HG03103 (cell line): ENCODE measurements around the gene UNC13A.
A peak's percentile ranks its signal among the peaks of the same experiment; 100 is the strongest.
"Not testable (repeated sequence)": the region's sequence is repeated elsewhere in the genome, so short reads cannot be mapped to it uniquely, and the experiment has no call there.

Experiments used
- ATAC-seq: cut with Tn5 transposase; IDR thresholded peaks from one replicate; pipeline ENCODE4 v1.9.1; 2021; ENCODE audit warnings: low read depth; ENCODE audit not compliant: unreplicated experiment

Gene UNC13A

DNA sequence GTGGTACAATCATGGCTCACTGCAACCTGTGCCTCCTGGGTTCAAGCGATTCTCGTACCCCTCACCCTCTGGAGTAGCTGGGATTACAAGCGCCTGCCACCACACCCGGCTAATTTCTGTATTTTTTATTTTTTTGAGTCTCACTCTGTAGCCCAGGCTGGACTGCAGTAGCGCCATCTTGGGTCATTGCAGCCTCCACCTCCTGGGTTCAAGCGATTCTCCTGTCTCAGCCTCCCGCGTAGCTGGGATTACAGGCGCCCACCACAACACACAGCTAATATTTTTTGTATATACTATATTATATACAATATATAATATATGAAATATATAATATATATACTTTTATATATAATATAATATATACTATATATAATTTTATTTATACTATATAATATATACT, 80.2 kb downstream of the UNC13A start:
- no peak for ATAC-seq

DNA sequence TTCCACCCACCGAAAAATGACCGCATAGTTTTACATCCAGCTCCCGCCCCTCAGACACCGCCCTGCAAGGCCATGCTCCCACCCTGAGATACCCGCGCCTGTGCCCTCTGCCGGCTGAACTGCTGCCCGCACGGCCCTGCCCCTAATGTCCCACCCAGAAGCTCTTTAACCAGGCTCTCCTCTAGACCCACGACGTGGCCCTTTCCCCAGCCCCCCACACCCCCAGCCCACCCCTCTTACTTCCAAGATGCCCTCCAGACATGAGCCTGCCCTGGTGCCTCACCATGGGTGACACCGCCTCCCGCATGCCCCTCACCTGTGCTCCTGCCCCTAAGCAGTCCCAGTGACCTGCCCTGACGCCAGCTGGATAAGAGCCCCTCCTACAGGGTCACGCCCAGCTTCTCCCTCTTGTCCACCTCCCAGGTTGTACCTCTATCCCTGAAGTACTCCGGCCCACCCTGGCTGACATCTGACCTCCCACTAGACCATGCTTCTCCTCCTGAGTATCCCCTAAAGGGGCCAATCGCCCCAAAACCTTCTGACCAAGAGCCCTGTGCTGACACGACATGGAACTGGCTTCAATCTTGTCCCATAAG, 81.5 kb downstream of the UNC13A start:
- ATAC-seq, result no peak

DNA sequence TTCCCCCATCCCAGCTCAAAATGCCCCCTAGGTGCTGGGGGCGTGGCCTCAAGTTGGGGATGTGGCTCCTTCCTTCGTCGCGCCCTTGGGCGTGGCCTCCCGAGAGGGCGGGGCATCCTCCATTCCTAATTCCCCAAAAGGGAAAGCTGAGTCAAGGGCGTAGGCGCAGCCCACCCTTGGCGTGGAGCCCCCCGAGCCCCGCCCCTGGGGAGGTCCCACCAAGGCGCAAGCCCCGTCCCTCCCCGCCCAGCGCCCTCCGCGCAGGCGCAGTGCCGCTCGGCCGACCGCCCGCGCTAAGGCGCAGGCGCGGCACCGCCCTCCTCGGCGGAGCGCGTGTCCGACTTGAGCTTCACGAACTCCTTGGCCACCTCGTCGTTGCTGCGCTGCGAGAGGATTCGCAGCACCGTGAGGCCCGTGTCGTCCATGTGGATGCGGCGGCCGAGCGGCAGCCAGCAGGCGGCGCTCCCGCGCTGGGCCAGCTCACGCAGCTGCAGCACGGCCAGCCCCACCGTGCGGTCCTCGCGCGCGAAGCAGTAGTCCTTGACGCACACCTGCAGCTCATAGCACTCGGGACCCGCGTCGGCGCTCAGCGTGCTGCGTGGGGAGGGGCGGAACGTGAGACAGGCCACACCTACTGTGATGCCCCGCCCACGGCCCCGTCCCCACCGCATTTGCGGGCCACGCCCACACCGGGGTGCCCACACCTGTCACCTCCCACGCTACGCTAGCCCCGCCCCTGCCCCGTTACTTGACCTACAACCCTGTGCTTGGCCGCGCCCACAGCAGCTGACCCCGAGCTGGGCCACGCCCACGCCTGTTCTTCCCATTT, 82.2 kb downstream of the UNC13A start:
- peak; percentile 59 for ATAC-seq

DNA sequence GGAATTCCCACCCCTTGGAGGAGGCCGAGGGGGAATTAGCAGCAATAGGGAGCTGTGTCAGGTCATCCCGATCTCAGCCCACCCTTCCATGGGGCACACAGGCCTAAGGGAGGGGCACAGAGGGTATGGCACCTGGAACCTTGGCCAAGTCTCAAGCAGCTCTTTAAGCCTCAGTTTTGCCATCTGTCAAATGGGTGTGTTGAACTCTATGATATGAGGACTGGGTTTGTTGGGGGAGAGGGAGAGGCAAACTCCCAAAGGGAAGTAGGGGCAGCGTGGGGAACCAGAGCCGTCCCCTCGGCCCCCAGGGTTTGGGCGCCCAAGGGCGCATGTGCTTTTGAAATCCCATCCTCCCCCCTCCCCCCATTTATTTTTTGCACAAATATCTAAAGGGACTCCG, 83.0 kb downstream of the UNC13A start:
- no peak for ATAC-seq

DNA sequence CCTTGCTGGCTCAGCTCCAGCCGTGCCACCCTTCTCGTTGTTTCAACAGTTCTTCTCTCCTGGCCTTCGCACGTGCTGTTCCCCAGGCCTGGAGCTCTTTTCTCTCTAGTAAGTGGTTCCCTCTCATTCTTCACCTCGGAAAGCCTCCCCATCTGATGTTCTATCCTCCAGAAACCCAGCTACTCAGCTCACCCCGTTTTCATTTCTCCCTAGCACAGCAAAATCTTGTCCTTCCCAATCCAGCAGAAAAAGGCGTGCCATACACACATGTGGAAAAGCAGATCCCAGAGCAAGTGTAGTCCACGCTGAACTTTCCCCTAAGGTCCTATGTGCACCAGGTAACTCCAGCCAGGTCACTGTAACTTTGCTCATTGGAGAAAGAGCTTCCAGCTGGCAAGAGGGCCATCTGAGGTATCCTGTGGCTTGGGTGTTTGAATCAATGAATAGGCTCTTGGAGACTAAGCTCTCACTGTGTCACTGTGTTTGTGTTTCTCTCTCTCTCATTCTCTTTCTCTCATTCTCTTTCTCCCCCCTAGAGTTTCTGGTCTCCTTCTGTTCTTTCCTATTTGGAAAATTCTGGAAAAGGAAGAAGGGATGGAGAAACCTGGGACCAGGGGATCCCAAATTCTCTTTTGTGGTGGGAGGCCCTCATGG, 83.7 kb downstream of the UNC13A start:
- no peak for ATAC-seq

DNA sequence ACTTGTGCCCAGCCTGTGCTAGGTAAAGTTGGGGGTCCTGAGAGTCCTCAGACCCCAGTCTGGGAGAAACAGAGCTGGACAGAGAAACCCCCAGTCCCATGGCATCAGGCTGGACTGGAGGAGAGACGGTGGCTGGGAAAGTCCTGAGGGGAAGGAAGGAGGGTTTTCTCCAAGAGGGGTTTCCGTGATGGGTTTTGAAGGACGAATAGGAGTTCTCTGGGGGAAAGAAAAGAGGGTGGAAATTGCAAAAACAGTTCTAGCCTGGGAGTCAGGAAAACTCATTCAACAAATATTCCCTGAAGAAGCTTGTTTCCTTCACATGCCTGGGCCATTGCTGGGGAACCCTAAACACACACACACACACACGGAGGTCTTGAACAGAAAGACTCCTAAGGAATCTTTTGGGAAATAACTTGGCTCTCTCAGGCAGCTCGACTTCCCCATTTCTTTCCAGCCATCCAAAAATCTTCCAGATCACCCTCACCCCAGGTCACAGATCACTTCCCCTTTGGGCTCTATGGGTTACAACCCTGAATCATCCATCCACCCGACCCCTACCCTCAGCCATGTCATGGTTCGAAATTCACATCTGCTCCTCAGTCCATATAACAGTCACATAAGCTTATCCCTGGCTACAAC, 85.2 kb downstream of the UNC13A start:
- no peak for ATAC-seq

DNA sequence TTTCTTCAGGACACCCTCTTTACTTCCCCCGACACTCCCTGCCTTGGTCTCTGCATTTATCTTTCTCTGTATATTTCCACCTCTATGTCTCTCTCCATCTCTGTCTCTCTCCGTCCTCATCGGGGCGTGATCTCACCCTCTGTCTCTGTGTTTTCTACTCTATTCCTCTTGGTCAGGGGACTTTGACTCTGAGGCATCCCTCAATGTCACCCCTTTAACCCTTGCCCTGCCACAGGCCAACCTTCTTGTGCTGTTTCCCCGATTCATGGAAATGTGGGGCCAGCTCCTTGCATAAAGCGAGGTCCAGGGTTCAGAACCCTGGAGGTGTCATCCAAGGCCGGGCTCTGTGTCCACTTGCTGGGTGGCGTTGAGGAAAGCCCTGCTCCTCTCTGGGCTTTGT, 85.9 kb downstream of the UNC13A start:
- no peak for ATAC-seq

DNA sequence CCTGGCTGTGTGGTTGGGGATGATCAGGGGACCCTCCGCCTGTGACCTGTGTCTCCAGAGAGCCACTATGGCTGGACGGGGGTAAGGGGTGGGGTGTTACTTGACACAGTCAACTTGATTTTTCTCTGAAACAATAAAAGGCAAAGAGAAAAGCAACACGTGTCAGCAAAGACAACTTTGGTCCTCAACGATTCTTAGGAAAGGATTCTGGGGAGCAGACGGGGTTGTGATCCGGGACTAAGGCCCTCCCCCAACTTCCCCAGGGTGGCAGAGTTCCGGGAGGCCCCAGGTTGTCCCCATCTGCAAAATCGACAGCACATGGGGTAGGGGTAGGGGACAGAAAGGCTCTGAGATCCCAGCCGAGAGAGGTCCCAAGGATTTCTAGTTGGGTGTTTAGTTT, 86.5 kb downstream of the UNC13A start:
- ATAC-seq, result no peak

DNA sequence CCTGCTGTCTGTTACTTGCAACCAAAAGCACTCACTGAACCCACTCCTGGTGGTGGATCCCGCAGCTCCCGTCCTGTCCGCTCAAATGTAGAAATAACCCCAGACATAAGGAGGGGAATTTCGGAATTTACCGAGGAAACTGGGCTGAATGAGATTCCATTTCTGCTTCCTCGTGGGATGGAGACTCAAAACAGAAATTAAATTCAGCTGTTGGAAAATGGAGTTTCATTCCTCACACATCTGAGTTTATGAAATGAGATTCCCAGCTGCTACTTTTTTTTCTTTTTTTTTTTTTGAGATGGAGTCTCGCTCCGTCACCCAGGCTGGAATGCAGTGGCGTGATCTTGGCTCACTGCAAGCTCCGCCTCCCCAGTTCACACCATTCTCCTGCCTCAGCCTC, 88.4 kb downstream of the UNC13A start:
- no peak for ATAC-seq

DNA sequence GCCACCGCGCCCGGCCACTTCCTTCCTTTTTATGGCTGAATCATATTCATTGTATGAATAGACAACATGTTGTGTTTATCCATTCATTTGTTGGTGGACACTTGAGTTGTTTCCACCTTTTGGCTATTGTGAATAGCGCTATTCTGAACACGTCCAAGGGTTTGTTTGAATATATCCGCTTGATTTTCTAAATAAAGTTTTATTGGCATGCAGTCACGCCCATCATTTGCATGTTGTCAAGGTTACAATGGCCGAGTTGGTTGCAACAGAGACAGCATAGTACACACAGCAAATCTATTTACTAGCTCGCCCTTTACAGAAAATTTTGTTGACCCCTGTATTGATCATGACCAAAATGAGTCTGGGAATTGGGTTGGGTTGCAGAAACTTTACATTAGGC, 89.2 kb downstream of the UNC13A start:
- no peak for ATAC-seq

DNA sequence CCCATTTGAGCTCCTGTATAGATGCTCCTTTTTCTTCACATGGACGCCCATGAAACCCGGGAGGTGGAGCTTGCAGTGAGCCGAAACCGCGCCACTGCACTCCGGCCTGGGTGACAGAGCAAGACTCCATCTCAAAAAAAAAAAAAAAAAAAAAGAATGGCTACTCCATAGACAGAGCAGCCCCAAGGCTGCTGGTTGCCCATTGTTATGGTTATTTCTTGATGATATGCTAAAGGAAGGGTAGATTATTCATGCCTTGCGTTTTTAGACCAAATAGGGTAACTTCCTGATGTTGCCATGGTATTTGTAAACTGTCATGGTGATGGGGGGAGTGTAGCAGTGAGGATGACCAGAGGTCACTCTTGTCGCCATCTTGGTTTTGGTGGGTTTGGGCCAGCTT, 90.1 kb downstream of the UNC13A start:
- ATAC-seq, result not testable (repeated sequence)

DNA sequence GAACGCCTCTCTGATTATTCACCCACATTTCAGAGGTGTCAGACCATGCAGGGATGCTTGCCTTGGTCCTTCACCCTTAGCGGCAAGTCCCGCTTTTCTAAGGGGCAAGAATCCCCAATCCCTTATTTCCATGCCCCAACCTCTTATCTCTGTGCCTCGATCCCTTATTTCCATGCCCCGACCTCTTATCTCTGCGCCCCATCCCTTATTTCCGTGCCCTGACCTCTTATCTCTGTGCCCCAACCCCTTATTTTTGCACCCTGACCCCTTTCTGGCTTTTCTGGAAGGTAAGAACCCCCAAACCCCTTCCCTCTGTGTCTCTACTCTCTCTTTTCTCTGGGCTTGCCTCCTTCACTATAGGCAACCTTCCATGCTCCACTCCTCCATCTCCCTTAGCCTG, 93.9 kb downstream of the UNC13A start:
- ATAC-seq, result not testable (repeated sequence)

DNA sequence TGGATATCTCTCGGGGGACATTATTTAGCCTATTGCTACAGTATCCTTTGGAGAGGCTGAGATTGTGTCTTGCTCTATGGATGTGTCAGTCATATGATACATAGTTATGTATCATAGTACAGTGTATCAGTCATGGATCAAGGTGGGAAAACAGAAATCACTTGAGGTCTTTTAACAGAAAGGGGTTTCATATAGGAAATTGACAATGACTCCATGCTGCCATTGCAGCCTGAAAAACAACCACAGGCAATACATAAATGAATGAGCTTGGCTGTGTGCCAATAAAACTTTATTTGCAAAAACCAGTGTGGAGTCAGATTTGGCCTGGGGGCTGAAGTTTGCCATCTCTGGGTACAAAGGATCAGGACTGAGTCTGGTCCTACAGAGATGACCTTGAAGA, 97.3 kb downstream of the UNC13A start:
- no peak for ATAC-seq

DNA sequence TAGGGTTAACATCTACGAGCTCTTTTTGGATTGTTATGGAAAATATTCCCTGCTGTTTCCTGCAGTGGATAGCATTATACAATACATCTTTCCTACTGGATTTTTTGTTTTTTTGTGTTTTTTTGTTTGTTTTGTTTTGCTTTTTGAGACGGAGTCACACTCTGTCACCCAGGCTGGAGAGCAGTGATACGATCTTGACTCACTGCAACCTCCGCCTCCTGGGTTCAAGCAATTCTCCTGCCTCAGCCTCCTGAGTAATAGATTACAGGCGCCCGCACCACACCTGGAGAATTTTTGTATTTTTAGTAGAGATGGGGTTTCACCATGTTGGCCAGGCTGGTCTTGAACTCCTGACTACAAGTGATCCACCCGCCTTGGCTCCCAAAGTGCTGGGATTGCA, 102.8 kb downstream of the UNC13A start:
- not testable (repeated sequence) for ATAC-seq

DNA sequence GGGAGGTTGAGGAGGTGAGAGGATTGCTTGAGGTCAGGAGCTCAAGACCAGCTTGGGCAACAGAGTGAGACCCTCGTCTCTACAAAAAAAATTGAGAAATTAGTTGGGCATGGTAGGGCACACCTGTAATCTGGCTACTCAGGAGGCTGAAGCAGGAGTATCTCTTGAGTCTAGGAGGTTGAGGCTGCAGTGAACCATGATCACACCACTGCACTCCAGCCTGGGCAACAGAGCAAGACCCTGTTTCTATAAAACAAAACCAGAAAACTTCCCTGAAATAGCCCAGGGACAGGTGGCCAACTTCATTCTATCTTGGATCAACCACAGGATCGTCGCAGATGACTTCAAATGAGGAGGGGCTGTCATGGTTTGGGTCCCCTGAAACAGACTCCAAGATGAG, 104.0 kb downstream of the UNC13A start:
- no peak for ATAC-seq

DNA sequence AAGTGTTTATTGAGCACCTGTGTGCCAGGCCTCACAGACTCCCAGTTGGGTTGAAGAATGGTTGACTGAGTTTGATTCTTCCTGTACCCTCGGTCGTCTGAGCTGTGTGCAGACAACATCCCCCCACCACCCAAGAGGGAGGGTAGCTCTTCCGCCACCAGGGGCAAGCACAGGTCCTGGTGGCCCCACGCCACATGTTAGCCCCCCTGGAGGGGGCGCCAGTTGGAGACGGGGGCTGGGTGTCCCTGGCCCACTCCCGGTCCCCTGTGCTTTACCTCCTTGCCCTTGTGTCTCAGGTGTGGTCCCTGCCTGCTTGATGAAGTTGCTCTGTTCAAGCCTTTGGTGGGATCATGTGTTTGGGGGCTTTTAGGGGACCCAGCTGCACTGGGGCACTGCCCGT, 105.5 kb downstream of the UNC13A start:
- ATAC-seq, result no peak

DNA sequence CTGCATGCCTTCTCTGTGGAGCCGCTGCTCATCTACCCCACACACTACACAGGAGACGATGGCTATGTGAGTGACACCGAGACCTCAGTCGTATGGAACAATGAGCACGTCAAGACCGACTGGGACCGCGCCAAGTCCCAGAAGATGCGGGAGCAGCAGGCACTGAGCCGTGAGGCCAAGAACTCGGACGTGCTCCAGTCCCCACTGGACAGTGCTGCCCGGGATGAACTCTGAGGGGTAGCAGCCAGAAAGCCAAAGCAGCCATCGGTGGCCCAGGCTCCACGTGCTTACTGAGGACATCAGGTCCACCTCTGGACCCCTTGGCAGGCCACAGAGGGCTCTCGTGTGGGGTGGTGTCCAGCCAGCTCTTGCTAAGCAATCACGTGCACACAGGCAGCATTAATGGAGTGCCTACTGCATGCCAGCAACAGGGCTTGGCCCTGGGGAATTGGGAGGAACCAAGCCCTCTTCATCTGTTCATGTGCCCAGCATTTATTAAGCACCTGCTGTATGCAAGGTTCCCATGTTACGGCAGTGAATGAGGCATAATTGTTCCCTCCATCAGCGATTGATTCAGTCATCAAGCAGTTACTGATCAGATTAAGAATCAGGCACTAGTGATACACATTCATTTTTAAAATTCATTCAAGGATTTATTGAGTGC, 106.8 kb downstream of the UNC13A start:
- no peak for ATAC-seq

DNA sequence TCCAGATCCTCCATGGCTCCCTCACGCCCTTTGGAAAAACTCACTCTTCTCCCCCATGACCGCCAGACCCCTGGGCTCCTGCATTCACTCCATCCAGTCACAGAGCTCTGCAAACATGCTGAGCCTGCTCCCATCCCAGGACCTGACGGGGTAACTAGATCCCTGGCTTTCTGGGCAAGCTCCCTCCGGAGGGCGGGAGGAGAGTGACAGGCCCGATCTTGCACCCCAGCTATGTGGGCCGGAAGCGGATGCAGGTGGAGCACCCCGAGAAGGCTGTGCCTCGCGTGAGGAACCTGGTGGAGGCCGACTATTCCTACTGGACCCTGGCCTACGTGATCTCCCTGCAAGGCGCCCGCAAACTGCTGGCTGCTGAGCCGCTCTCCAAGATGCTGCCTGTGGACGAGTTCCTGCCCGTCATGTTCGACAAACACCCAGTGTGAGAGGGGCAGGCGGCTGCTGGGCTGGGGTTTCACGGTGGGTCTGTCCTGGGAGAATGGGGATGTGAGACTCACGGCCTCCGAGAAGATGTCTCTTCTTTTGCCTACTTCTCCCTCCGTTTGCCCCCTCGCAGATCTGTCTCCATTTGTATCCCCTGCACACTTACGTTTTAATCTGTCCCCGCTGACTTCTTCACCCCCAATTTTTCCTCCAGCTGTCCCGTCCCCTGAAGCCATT, 107.5 kb downstream of the UNC13A start:
- ATAC-seq, result no peak

DNA sequence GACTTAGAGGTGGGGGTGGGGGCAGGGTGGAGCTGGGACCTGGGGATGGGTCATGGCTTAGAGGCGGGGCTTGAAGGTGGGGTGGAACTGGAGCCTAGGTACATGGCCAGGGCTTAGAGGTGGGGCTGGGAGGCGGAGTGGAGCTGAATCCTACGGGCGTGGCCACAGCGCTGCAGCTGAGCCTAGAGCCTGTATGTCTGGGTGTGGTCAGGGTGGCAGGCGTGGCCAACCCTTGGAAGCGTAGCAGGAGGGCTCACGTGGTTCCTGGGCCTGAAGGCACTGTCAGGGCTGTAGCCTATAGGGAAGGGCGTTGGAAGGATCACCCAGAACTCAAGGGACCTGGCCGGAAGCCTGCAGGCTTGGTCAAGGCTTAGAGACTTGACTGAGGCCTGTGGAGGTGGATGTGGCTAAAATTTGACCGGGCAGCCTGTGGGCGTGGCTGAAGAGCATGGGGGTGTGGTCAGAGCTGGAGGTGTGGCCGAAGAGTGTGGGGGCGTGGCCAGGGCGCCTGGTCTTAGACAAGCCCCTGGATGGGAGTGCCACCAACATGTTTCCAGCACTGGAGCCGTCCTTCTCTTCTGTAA, 108.4 kb downstream of the UNC13A start:
- no peak for ATAC-seq
